CD14-positive monocyte (primary cell): ENCODE results near the gene ATP6AP1. TPM values are rescaled to one million over a fixed set of nuclear protein-coding genes. Genes with fewer than 3 reads are reported as not detected.

ENCODE experiments used
- DNase-seq, 3 donors: peaks; one replicate each; pipeline ENCODE4 v3.0.0-alpha.2; 2011 to 2022
- H2AFZ ChIP-seq: 2 replicates; pipeline ENCODE4 v1.6.0; 2012; ENCODE audit warnings: mild to moderate bottlenecking, low read depth, low read length, inconsistent platforms; ENCODE audit not compliant: insufficient read depth, poor library complexity, severe bottlenecking
- H3K27ac ChIP-seq, 2 donors: 1 replicate in 1 of 2; 2 replicates in 1 of 2; pipeline ENCODE4 v1.5.1; 2012 to 2013; ENCODE audit warnings: low read length in 2 of 2, control low read depth in 1 of 2, inconsistent platforms in 1 of 2, low read depth in 1 of 2, mild to moderate bottlenecking in 1 of 2
- H3K27me3 ChIP-seq, 2 donors: one replicate each; pipeline versions ENCODE4 v1.6.0 to v1.6.1; 2011 to 2013; ENCODE audit warnings: low read length in 2 of 2; ENCODE audit not compliant: control insufficient read depth in 2 of 2, insufficient read depth in 2 of 2
- H3K36me3 ChIP-seq, 2 donors: replicated peaks in 1 of 2; 1 replicate in 1 of 2; 2 replicates in 1 of 2; pipeline versions ENCODE4 v1.5.1 to v1.6.1; 2012 to 2013; ENCODE audit warnings: low read length in 2 of 2, control low read depth in 1 of 2, inconsistent platforms in 1 of 2, mild to moderate bottlenecking in 1 of 2; ENCODE audit not compliant: insufficient read depth in 2 of 2, control insufficient read depth in 1 of 2
- H3K4me1 ChIP-seq, 2 donors: 1 replicate in 1 of 2; 2 replicates in 1 of 2; pipeline versions ENCODE4 v1.5.1 to v1.6.1; 2012 to 2013; ENCODE audit warnings: low read length in 2 of 2, control low read depth in 1 of 2, inconsistent platforms in 1 of 2, mild to moderate bottlenecking in 1 of 2, moderate library complexity in 1 of 2; ENCODE audit not compliant: insufficient read depth in 2 of 2, control insufficient read depth in 1 of 2
- H3K4me2 ChIP-seq: replicated peaks from 2 replicates; pipeline ENCODE3; 2012; ENCODE audit warnings: low read length, moderate library complexity, mild to moderate bottlenecking; ENCODE audit not compliant: poor library complexity, severe bottlenecking; ENCODE audit errors: extremely low read depth
- H3K4me3 ChIP-seq, 3 experiments: fragments of 200-600 bp in 1 of 3; sonication (generic) in 1 of 3; replicated peaks in 1 of 3; 1 replicate in 2 of 3; 2 replicates in 1 of 3; pipeline ENCODE4 v1.5.1; 2011 to 2013; ENCODE audit warnings: low read length in 3 of 3, mild to moderate bottlenecking in 3 of 3, control low read depth in 2 of 3, low read depth in 2 of 3, inconsistent platforms in 1 of 3, moderate library complexity in 1 of 3
- H3K79me2 ChIP-seq: 2 replicates; pipeline ENCODE4 v1.6.0; 2012; ENCODE audit warnings: mild to moderate bottlenecking, control low read depth, inconsistent platforms, low read length, moderate library complexity; ENCODE audit not compliant: insufficient read depth
- H3K9ac ChIP-seq: 2 replicates; pipeline ENCODE4 v1.6.0; 2017; ENCODE audit warnings: low read length, mild to moderate bottlenecking; ENCODE audit not compliant: insufficient read depth, poor library complexity, severe bottlenecking
- H3K9me3 ChIP-seq, 2 donors: replicated peaks in 1 of 2; 1 replicate in 1 of 2; 2 replicates in 1 of 2; pipeline versions ENCODE4 v1.5.1 to v1.6.1; 2012 to 2013; ENCODE audit warnings: low read length in 2 of 2, control low read depth in 1 of 2; ENCODE audit not compliant: control insufficient read depth in 1 of 2, insufficient read depth in 1 of 2
- H4K20me1 ChIP-seq: 2 replicates; pipeline ENCODE4 v1.6.0; 2012; ENCODE audit warnings: mild to moderate bottlenecking, low read length, control low read depth, moderate library complexity; ENCODE audit not compliant: insufficient read depth
- H3K27ac Mint-ChIP-seq, 7 donors: one replicate each; pipeline ENCODE4 v1.8.0; 2020; ENCODE audit warnings: mild to moderate bottlenecking in 7 of 7, mixed read lengths in 7 of 7, moderate library complexity in 6 of 7, inconsistent platforms in 2 of 7
- H3K27me3 Mint-ChIP-seq, 3 donors: one replicate each; pipeline ENCODE4 v1.8.0; 2021 to 2022; ENCODE audit warnings: low read depth in 3 of 3, mild to moderate bottlenecking in 3 of 3, mixed read lengths in 3 of 3, moderate library complexity in 3 of 3, inconsistent platforms in 1 of 3
- H3K36me3 Mint-ChIP-seq, 2 donors: one replicate each; pipeline ENCODE4 v1.8.0; 2020; ENCODE audit warnings: mixed read lengths in 2 of 2, inconsistent platforms in 1 of 2, mild to moderate bottlenecking in 1 of 2
- H3K4me1 Mint-ChIP-seq: one replicate; pipeline ENCODE4 v1.8.0; 2020; ENCODE audit warnings: mild to moderate bottlenecking, mixed read lengths
- H3K4me3 Mint-ChIP-seq, 2 donors: one replicate each; pipeline ENCODE4 v1.8.0; 2020; ENCODE audit warnings: mild to moderate bottlenecking in 2 of 2, mixed read lengths in 2 of 2, moderate library complexity in 1 of 2
- H3K9me3 Mint-ChIP-seq, 7 donors: one replicate each; pipeline ENCODE4 v1.8.0; 2020 to 2022; ENCODE audit warnings: mixed read lengths in 7 of 7, mild to moderate bottlenecking in 6 of 7, moderate library complexity in 6 of 7, inconsistent platforms in 2 of 7
- CTCF ChIP-seq: fragments of 200-600 bp; IDR thresholded peaks from one replicate; pipeline ENCODE4 v1.8.0; 2022; ENCODE audit warnings: antibody characterized with exemption, mild to moderate bottlenecking
- WGBS: methylation state at CpG from one replicate; pipeline ENCODE4 v1.1.5; 2013; ENCODE audit warnings: missing lambda C conversion rate; ENCODE audit not compliant: insufficient coverage; 5-methylcytosine and 5-hydroxymethylcytosine counted together
- intact Hi-C, 2 donors: fragments of 100-400 bp; cut with micrococcal nuclease; formaldehyde crosslinking; loops; one replicate each; pipeline versions ENCODE4 v1.15.0 to v1.15.1; 2023
- polyA plus RNA-seq, 3 donors: library from polyadenylated mRNA; depleted of rRNA in 1 of 3; unstranded in 2 of 3; stranded (reverse) in 1 of 3; fragments of 300-500 nt in 2 of 3; fragments of >200 nt in 1 of 3; fragmentation: Illumina TruSeq in 2 of 3; gene quantifications; 1 replicate in 2 of 3; 2 replicates in 1 of 3; pipeline ENCODE4 v1.2.3, GENCODE V29; 2012 to 2021

Gene ATP6AP1
- polyA plus RNA-seq, 3 donors = 116 to 178 (median 145) TPM

GRCh38 chrX:154441564-154441963 is 13.1 kb downstream of the ATP6AP1 start:
- Histone ChIP-seq H3K27me3 (no peaks in the 10 kb centered on the region), H3K36me3 (peaks cover 32 to 36% of the 10 kb centered on the region in 2 donors), H2AFZ (no peak overlapping the region), H3K79me2 (peaks cover 45% of the 10 kb centered on the region), H3K9ac (no peak overlapping the region), H3K9me3 (peaks cover 0 to 5% of the 10 kb centered on the region in 2 donors), H3K4me3 (no peak overlapping the region), H3K27ac (no peak overlapping the region), H4K20me1 (peaks cover 24% of the 10 kb centered on the region), H3K4me1 (peaks cover 24 to 34% of the 10 kb centered on the region in 2 donors), H3K4me2 (no peak overlapping the region)
- Mint-ChIP-seq H3K36me3 (peaks cover 37 to 56% of the 10 kb centered on the region in 2 donors), H3K9me3 (peaks cover 0 to 16% (median 7%) of the 10 kb centered on the region in 7 donors), H3K27ac (peak overlapping the region in 2 of 7 donors; percentile 32 to 61), H3K4me3 (no peak overlapping the region), H3K4me1 (peaks cover 21% of the 10 kb centered on the region), H3K27me3 (peaks cover 0 to 11% (median 0%) of the 10 kb centered on the region in 3 donors)
- no peak for TF ChIP-seq CTCF
- intact Hi-C loops = loop anchor here in 1 of 2 donors (5.0 kb wide), 1 partner anchor 36 kb away; the partner anchor contains the start of gene LAGE3
- DNase-seq = no peak
- 100% methylated on average over 5 of the region's 11 CpGs for WGBS

- H3K4me3 ChIP-seq = no peak overlapping the region
- H3K27me3 ChIP-seq = no peaks in the 10 kb centered on the region
- TF ChIP-seq CTCF = no peak
- peaks cover 0 to 5% of the 10 kb centered on the region in 2 donors for H3K9me3 ChIP-seq
- H3K4me1 Mint-ChIP-seq = peaks cover 21% of the 10 kb centered on the region
- peaks cover 24% of the 10 kb centered on the region for H4K20me1 ChIP-seq
- intact Hi-C loops = loop anchor here in 1 of 2 donors (5.0 kb wide), 1 partner anchor 35 kb away; the partner anchor contains the start of gene LAGE3
- peak overlapping the region in 5 of 7 donors; percentile 26 to 68 (median 36) for H3K27ac Mint-ChIP-seq
- H2AFZ ChIP-seq = no peak overlapping the region
- peaks cover 0 to 15% (median 7%) of the 10 kb centered on the region in 7 donors for H3K9me3 Mint-ChIP-seq
- H3K9ac ChIP-seq = no peak overlapping the region
- no peak for DNase-seq
- WGBS = 94% methylated on average over 16 of the region's 21 CpGs
- peaks cover 44% of the 10 kb centered on the region for H3K79me2 ChIP-seq
- H3K36me3 Mint-ChIP-seq = peaks cover 43 to 61% of the 10 kb centered on the region in 2 donors
- H3K27me3 Mint-ChIP-seq = peaks cover 0 to 14% (median 0%) of the 10 kb centered on the region in 3 donors
- H3K4me2 ChIP-seq = no peak overlapping the region
- H3K4me3 Mint-ChIP-seq = no peak overlapping the region
- no peak overlapping the region for H3K27ac ChIP-seq
- H3K4me1 ChIP-seq = peaks cover 24 to 34% of the 10 kb centered on the region in 2 donors
- H3K36me3 ChIP-seq = peaks cover 32 to 39% of the 10 kb centered on the region in 2 donors
Observed at GRCh38 chrX:154441984-154442707, 13.7 kb downstream of the ATP6AP1 start.
